B cell (primary cell): ENCODE data around the gene UBE2L5. TPM values are rescaled to one million over a fixed set of nuclear protein-coding genes. Genes with fewer than 3 reads are reported as not detected.

Source experiments
- ATAC-seq: fragments of 200-7000 bp; cut with Tn5 transposase; one replicate; pipeline ENCODE4 v1.10.0; 2021; ENCODE audit warnings: low read depth, mild to moderate bottlenecking, moderate number of reproducible peaks, moderate library complexity
- CTCF ChIA-PET: fragments of 350-600 bp; sonication (Branson Sonifier 250); formaldehyde crosslinking; loops from one replicate; lab custom pipeline; 2021; ENCODE audit warnings: antibody characterized with exemption, inconsistent platforms; lab: Charles Lee
- POLR2A ChIA-PET: fragments of 350-600 bp; sonication (Branson Sonifier 250); formaldehyde crosslinking; loops from one replicate; lab custom pipeline; 2021; ENCODE audit warnings: antibody characterized with exemption; lab: Charles Lee
- DNase-seq: peaks from one replicate; pipeline ENCODE4 v3.0.0; 2013
- H2AFZ ChIP-seq: 2 replicates; pipeline ENCODE4 v1.6.1; 2012; ENCODE audit warnings: mild to moderate bottlenecking, low read depth, low read length; ENCODE audit not compliant: insufficient read depth, poor library complexity, severe bottlenecking
- H3K27ac ChIP-seq, 2 donors: 1 replicate in 1 of 2; 2 replicates in 1 of 2; pipeline ENCODE4 v1.5.1; 2012 to 2013; ENCODE audit warnings: low read length in 2 of 2, mild to moderate bottlenecking in 2 of 2, moderate library complexity in 1 of 2
- H3K27me3 ChIP-seq, 4 experiments: fragments of 200-600 bp in 1 of 4; sonication (generic) in 1 of 4; replicated peaks in 1 of 4; 1 replicate in 2 of 4; 2 replicates in 2 of 4; pipeline versions ENCODE4 v1.6.1 to v1.7.0; 2013 to 2016; ENCODE audit warnings: low read length in 3 of 4, mild to moderate bottlenecking in 2 of 4, mixed read lengths in 1 of 4, moderate library complexity in 1 of 4; ENCODE audit not compliant: insufficient read depth in 4 of 4, control insufficient read depth in 3 of 4; ENCODE audit errors: control extremely low read depth in 1 of 4
- H3K36me3 ChIP-seq, 2 experiments: replicated peaks in 1 of 2; 1 replicate in 1 of 2; 2 replicates in 1 of 2; pipeline versions ENCODE4 v1.6.1 to v1.7.1; 2013; ENCODE audit warnings: low read length in 1 of 2; ENCODE audit not compliant: insufficient read depth in 2 of 2, control insufficient read depth in 1 of 2; ENCODE audit errors: control extremely low read depth in 1 of 2, extremely low read depth in 1 of 2
- H3K4me1 ChIP-seq, 2 donors: fragments of 200-600 bp in 1 of 2; sonication (generic) in 1 of 2; 1 replicate in 1 of 2; 2 replicates in 1 of 2; pipeline versions ENCODE4 v1.5.1 to v1.6.1; 2013 to 2017; ENCODE audit warnings: low read length in 2 of 2; ENCODE audit not compliant: control insufficient read depth in 2 of 2, insufficient read depth in 2 of 2
- H3K4me2 ChIP-seq: replicated peaks from 2 replicates; pipeline ENCODE3; 2012; ENCODE audit warnings: mild to moderate bottlenecking, low read depth, low read length; ENCODE audit not compliant: poor library complexity, severe bottlenecking
- H3K4me3 ChIP-seq, 5 experiments: fragments of 200-600 bp in 1 of 5; sonication (generic) in 1 of 5; 1 replicate in 3 of 5; 2 replicates in 2 of 5; pipeline versions ENCODE4 v1.5.1 to v1.7.0; 2011 to 2016; ENCODE audit warnings: low read length in 4 of 5, mild to moderate bottlenecking in 4 of 5, low read depth in 2 of 5, control low read depth in 1 of 5, moderate library complexity in 1 of 5; ENCODE audit not compliant: insufficient read depth in 1 of 5; ENCODE audit errors: control extremely low read depth in 1 of 5, extremely low read depth in 1 of 5
- H3K79me2 ChIP-seq: fragments of 200-600 bp; sonication (generic); one replicate; pipeline ENCODE4 v1.6.0; 2016; ENCODE audit warnings: low read length; ENCODE audit not compliant: control insufficient read depth, insufficient read depth
- H3K9ac ChIP-seq: fragments of 200-600 bp; sonication (generic); 2 replicates; pipeline ENCODE4 v1.6.1; 2017; ENCODE audit warnings: mild to moderate bottlenecking, low read length, moderate library complexity
- H3K9me3 ChIP-seq, 3 donors: one replicate each; pipeline versions ENCODE4 v1.6.1 to v1.7.1; 2013; ENCODE audit warnings: low read length in 2 of 3; ENCODE audit not compliant: control insufficient read depth in 2 of 3, insufficient read depth in 1 of 3; ENCODE audit errors: control extremely low read depth in 1 of 3
- H4K20me1 ChIP-seq: 2 replicates; pipeline ENCODE4 v1.6.0; 2012; ENCODE audit warnings: mild to moderate bottlenecking, low read length; ENCODE audit not compliant: insufficient read depth, control insufficient read depth, poor library complexity, severe bottlenecking
- H3K27ac Mint-ChIP-seq: one replicate; pipeline ENCODE4 v1.8.0; 2021; ENCODE audit warnings: mixed read lengths
- H3K27me3 Mint-ChIP-seq: one replicate; pipeline ENCODE4 v1.8.0; 2021; ENCODE audit warnings: mixed read lengths
- H3K4me1 Mint-ChIP-seq: one replicate; pipeline ENCODE4 v1.8.0; 2021; ENCODE audit warnings: mixed read lengths
- H3K4me3 Mint-ChIP-seq: one replicate; pipeline ENCODE4 v1.8.0; 2021; ENCODE audit warnings: mixed read lengths
- H3K9me3 Mint-ChIP-seq: one replicate; pipeline ENCODE4 v1.8.0; 2022; ENCODE audit warnings: mixed read lengths; ENCODE audit not compliant: insufficient read depth
- EZH2 ChIP-seq: IDR thresholded peaks from 2 replicates; pipeline ENCODE4 v1.6.1; 2012; ENCODE audit warnings: borderline replicate concordance, low read depth, mild to moderate bottlenecking, moderate library complexity, low read length; ENCODE audit not compliant: insufficient read depth, poor library complexity, severe bottlenecking
- WGBS: methylation state at CpG from one replicate; pipeline ENCODE4 v1.1.5; 2013; ENCODE audit warnings: missing lambda C conversion rate; ENCODE audit not compliant: insufficient coverage; 5-methylcytosine and 5-hydroxymethylcytosine counted together
- intact Hi-C: fragments of 100-400 bp; cut with micrococcal nuclease; formaldehyde crosslinking; loops from one replicate; pipeline ENCODE4 v1.10.0; 2022
- polyA plus RNA-seq: library from polyadenylated mRNA; depleted of rRNA; stranded (reverse); fragments of >200 nt; gene quantifications from 2 replicates; pipeline ENCODE4 v1.2.3, GENCODE V29; 2012
- total RNA-seq, 2 donors: library from RNA; stranded (reverse); fragments of 120-200 nt in 1 of 2; gene quantifications; 1 replicate in 1 of 2; 2 replicates in 1 of 2; pipeline versions ENCODE4 v1.2.3 to v1.2.4, GENCODE V29; 2013 to 2022
- TF ChIP-seq, protein P1 (sequence below): fragments of 200-600 bp; IDR thresholded peaks from one replicate; pipeline ENCODE4 v1.8.0; 2022; ENCODE audit warnings: antibody characterized with exemption, mild to moderate bottlenecking

UBE2L5 gene
- total and polyA plus RNA-seq, 2 donors (not counting 1 experiment from before 2014, with no cell fraction given), result 0.16 to 0.57 TPM

DNA sequence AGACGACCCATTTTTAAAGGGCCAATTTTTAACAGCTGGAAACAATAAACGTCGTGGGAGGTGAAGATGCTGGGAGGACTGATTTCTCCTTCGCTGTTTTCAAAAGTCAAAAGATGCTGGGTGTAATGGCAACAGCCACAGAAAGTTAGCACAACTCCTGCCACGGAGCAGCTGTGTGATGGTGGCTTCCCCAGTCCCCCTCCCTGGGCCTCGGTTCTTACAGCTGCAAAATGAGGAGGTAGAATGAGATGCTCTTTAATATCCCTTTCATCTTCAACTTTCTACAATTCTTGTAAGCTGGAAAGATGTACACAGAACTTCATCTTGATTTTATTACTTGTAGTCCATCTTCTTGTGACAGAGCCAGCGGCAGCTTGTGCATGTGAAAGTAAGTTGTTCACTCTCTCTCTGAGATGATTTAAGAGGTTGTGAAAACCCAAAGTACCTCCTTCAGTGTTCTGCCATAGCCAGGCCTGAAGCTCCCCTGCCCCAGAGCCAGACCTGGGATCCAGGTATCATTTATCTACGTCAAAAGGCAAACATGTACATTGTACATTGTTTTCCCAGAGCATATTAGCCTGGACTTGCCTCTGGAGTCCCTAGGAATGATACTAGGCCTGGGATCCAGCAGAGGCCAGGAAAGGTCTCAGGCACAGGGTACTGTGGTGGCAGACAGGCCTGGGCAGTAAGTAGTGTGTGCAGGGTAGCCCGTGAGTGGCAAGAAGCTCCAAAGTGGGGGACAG lies 3.4 kb upstream of the UBE2L5 start:
- intact Hi-C loops, result no loop called here
- Mint-ChIP-seq H3K4me1 (peaks cover 71% of the 10 kb centered on the region), H3K27ac (peak overlapping the region; percentile 78), H3K27me3 (no peaks in the 10 kb centered on the region), H3K9me3 (no peaks in the 10 kb centered on the region), H3K4me3 (no peak overlapping the region)
- Histone ChIP-seq H3K4me2 (no peak overlapping the region), H3K9ac (no peak overlapping the region), H3K9me3 (no peaks in the 10 kb centered on the region), H3K4me3 (no peak overlapping the region), H2AFZ (no peak overlapping the region), H3K4me1 (peaks cover 43 to 70% of the 10 kb centered on the region in 2 donors), H3K36me3 (no peaks in the 10 kb centered on the region), H3K79me2 (no peaks in the 10 kb centered on the region), H3K27me3 (no peaks in the 10 kb centered on the region), H4K20me1 (no peaks in the 10 kb centered on the region), H3K27ac (peak overlapping the region in 1 of 2 donors; percentile 10)
- 89% methylated on average over 4 of the region's 9 CpGs for WGBS
- TF ChIP-seq EZH2, result no peak
- TF ChIP-seq, protein P1, sequence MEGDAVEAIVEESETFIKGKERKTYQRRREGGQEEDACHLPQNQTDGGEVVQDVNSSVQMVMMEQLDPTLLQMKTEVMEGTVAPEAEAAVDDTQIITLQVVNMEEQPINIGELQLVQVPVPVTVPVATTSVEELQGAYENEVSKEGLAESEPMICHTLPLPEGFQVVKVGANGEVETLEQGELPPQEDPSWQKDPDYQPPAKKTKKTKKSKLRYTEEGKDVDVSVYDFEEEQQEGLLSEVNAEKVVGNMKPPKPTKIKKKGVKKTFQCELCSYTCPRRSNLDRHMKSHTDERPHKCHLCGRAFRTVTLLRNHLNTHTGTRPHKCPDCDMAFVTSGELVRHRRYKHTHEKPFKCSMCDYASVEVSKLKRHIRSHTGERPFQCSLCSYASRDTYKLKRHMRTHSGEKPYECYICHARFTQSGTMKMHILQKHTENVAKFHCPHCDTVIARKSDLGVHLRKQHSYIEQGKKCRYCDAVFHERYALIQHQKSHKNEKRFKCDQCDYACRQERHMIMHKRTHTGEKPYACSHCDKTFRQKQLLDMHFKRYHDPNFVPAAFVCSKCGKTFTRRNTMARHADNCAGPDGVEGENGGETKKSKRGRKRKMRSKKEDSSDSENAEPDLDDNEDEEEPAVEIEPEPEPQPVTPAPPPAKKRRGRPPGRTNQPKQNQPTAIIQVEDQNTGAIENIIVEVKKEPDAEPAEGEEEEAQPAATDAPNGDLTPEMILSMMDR, result no peak
- ChIA-PET CTCF (interaction anchor here (0.7 to 4.9 kb wide), 8 partner anchors 12 to 286 kb away, joined by 3 to 38 read pairs (median 4); no protein-coding TSS in a partner anchor), POLR2A (interaction anchor here (0.8 to 2.3 kb wide), 3 partner anchors 11 to 27 kb away, joined by 3 to 9 read pairs (median 4); no protein-coding TSS in a partner anchor)
- no peak for ATAC-seq
- DNase-seq, result no peak
